HepG2 (cell line): ENCODE data around the gene YKT6. TPM values are rescaled to one million over a fixed set of nuclear protein-coding genes. Genes with fewer than 3 reads are reported as not detected.

ENCODE experiments used
- ATAC-seq: fragments of 200-7000 bp; cut with Tn5 transposase; 3 replicates; pipeline ENCODE4 v1.9.1; 2020; ENCODE audit warnings: mild to moderate bottlenecking, moderate library complexity
- BruUV-seq: library from RNA; stranded (reverse); fragments of 400-500 nt; replicated peaks from 2 replicates; lab custom pipeline; 2021; lab: Mats Ljungman, UMichigan
- CTCF ChIA-PET: fragments of 300-600 bp; formaldehyde crosslinking; extraction: SDS; loops from one replicate; lab custom pipeline; 2021; ENCODE audit warnings: low total read pairs, inconsistent platforms, low intra/inter-chr PET ratio; lab: Yijun Ruan, JAX
- POLR2A ChIA-PET: fragments of 350-600 bp; sonication (Branson Sonifier 250); formaldehyde crosslinking; loops from one replicate; lab custom pipeline; 2020; ENCODE audit warnings: antibody characterized with exemption, inconsistent platforms; lab: Yijun Ruan, JAX
- DNase-seq: peaks from one replicate; pipeline ENCODE4 v3.0.0-alpha.2; 2015; ENCODE audit warnings: low spot score
- FAIRE-seq: peaks from 3 replicates; lab custom pipeline; 2011; peaks lifted over from hg19 to GRCh38; lab: Jason Lieb, UNC
- H2AFZ ChIP-seq: one replicate; pipeline ENCODE4 v1.6.1; 2011; ENCODE audit warnings: low read length, inconsistent platforms
- H3K27ac ChIP-seq: fragments of 300-600 bp; 3 replicates; pipeline ENCODE4 v1.8.0; 2011; ENCODE audit warnings: mixed run types, mild to moderate bottlenecking, mixed read lengths, low read length, inconsistent platforms; ENCODE audit not compliant: insufficient read depth; ENCODE audit errors: extremely low read length
- H3K27me3 ChIP-seq, 2 experiments: fragments of 200-600 bp in 1 of 2; 2 replicates in 1 of 2; 3 replicates in 1 of 2; pipeline versions ENCODE4 v1.6.0 to v1.8.0; 2011; ENCODE audit warnings: low read length in 2 of 2, mild to moderate bottlenecking in 2 of 2, moderate library complexity in 2 of 2, inconsistent platforms in 1 of 2; ENCODE audit not compliant: insufficient read depth in 2 of 2, control insufficient read depth in 1 of 2
- H3K36me3 ChIP-seq, 2 experiments: fragments of 200-600 bp in 1 of 2; replicated peaks in 1 of 2; 2 replicates in 1 of 2; 3 replicates in 1 of 2; pipeline versions ENCODE4 v1.5.1 to v1.8.0; 2011; ENCODE audit warnings: low read length in 2 of 2, inconsistent platforms in 1 of 2; ENCODE audit not compliant: insufficient read depth in 2 of 2, control insufficient read depth in 1 of 2
- H3K4me1 ChIP-seq: 2 replicates; pipeline ENCODE4 v1.5.1; 2012; ENCODE audit warnings: low read length, inconsistent platforms; ENCODE audit not compliant: insufficient read depth
- H3K4me2 ChIP-seq: 2 replicates; pipeline ENCODE4 v1.6.0; 2011; ENCODE audit warnings: low read depth, low read length, inconsistent platforms
- H3K4me3 ChIP-seq, 3 experiments: fragments of 200-600 bp in 1 of 3; sonication (generic), shearing (Covaris generic) in 1 of 3; replicated peaks in 1 of 3; 2 replicates each; pipeline ENCODE4 v1.5.1; 2011 to 2016; ENCODE audit warnings: low read length in 3 of 3, inconsistent platforms in 2 of 3, low read depth in 2 of 3, mild to moderate bottlenecking in 2 of 3, control low read depth in 1 of 3, mixed read lengths in 1 of 3; ENCODE audit not compliant: insufficient read depth in 1 of 3
- H3K79me2 ChIP-seq: one replicate; pipeline ENCODE4 v1.6.1; 2011; ENCODE audit warnings: low read length, inconsistent platforms; ENCODE audit not compliant: insufficient read depth
- H3K9ac ChIP-seq: 2 replicates; pipeline ENCODE4 v1.6.0; 2011; ENCODE audit warnings: mild to moderate bottlenecking, low read depth, low read length, inconsistent platforms; ENCODE audit not compliant: insufficient read depth
- H3K9me3 ChIP-seq: 2 replicates; pipeline ENCODE4 v1.5.1; 2012; ENCODE audit warnings: mild to moderate bottlenecking, low read length
- H4K20me1 ChIP-seq: 2 replicates; pipeline ENCODE4 v1.6.0; 2011; ENCODE audit warnings: inconsistent platforms, mild to moderate bottlenecking, low read length, moderate library complexity; ENCODE audit not compliant: insufficient read depth
- DMAP1 ChIP-seq: IDR thresholded peaks from 2 replicates; pipeline ENCODE4 v1.6.1; 2016
- ETV5 ChIP-seq: IDR thresholded peaks from 2 replicates; pipeline ENCODE4 v1.6.1; 2018; ENCODE audit warnings: missing biosample characterization, missing genetic modification reagents, inconsistent platforms, borderline replicate concordance
- FOXK1 ChIP-seq: sonication (generic); formaldehyde crosslinking; IDR thresholded peaks from 2 replicates; pipeline ENCODE4 v1.4.0; 2020; ENCODE audit warnings: low read depth, missing genetic modification reagents, borderline replicate concordance
- KLF16 ChIP-seq, 2 experiments: sonication (generic) in 1 of 2; formaldehyde crosslinking in 1 of 2; IDR thresholded peaks; 2 replicates each; pipeline versions ENCODE4 v1.6.1 to v1.8.0; 2016 to 2023; ENCODE audit warnings: missing genetic modification reagents in 2 of 2, missing compliant biosample characterization in 1 of 2
- MEIS2 ChIP-seq: sonication (generic); formaldehyde crosslinking; IDR thresholded peaks from 2 replicates; pipeline ENCODE4 v1.9.0; 2021; ENCODE audit warnings: mild to moderate bottlenecking, missing genetic modification reagents
- NFIB ChIP-seq: sonication (generic); formaldehyde crosslinking; IDR thresholded peaks from 2 replicates; pipeline ENCODE4 v1.9.0; 2021; ENCODE audit warnings: missing genetic modification reagents, mild to moderate bottlenecking, borderline replicate concordance
- NR2F2 ChIP-seq: IDR thresholded peaks from 2 replicates; pipeline ENCODE4 v1.6.1; 2012; ENCODE audit warnings: low read depth, inconsistent platforms, borderline replicate concordance
- SMARCC2 ChIP-seq: fragments of 450-650 bp; IDR thresholded peaks from 2 replicates; pipeline ENCODE4 v1.6.1; 2017; ENCODE audit warnings: antibody characterized with exemption, mild to moderate bottlenecking
- TBX3 ChIP-seq: fragments of 450-650 bp; IDR thresholded peaks from 2 replicates; pipeline ENCODE4 v1.6.1; 2017; ENCODE audit warnings: antibody characterized with exemption, mild to moderate bottlenecking, inconsistent platforms, borderline replicate concordance
- TCF7 ChIP-seq: sonication (generic); IDR thresholded peaks from 2 replicates; pipeline ENCODE4 v1.6.1; 2016; ENCODE audit warnings: antibody characterized with exemption, low read depth
- THAP11 ChIP-seq: IDR thresholded peaks from 2 replicates; pipeline ENCODE4 v1.6.1; 2016; ENCODE audit warnings: missing biosample characterization, missing genetic modification reagents
- ZFP1 ChIP-seq: IDR thresholded peaks from 2 replicates; pipeline ENCODE4 v1.6.1; 2016
- ZKSCAN5 ChIP-seq: sonication (generic); formaldehyde crosslinking; IDR thresholded peaks from 2 replicates; pipeline ENCODE4 v1.5.1; 2020; ENCODE audit warnings: mild to moderate bottlenecking, missing genetic modification reagents
- ZNF20 ChIP-seq: sonication (generic); formaldehyde crosslinking; IDR thresholded peaks from 2 replicates; pipeline ENCODE4 v1.4.0; 2020; ENCODE audit warnings: mild to moderate bottlenecking, moderate library complexity, missing genetic modification reagents
- WGBS: methylation state at CpG from one replicate; pipeline ENCODE4 v1.1.6; 2017; ENCODE audit warnings: low lambda C conversion rate; 5-methylcytosine and 5-hydroxymethylcytosine counted together
- in situ Hi-C: cut with HindIII; loops from 2 replicates; pipeline ENCODE4 v1.10.0; 2017; ENCODE audit warnings: low pct_unique_long_range_greater_than_20kb; ENCODE audit not compliant: extremely low pct_ligation_motif_present
- intact Hi-C: fragments of 100-400 bp; cut with micrococcal nuclease; formaldehyde crosslinking; loops from one replicate; pipeline ENCODE4 v1.10.0; 2022; ENCODE audit not compliant: unreplicated experiment
- polyA plus RNA-seq, 8 experiments: library from polyadenylated mRNA; depleted of rRNA in 3 of 8; stranded (reverse) in 7 of 8; unstranded in 1 of 8; fragments of >200 nt; fragmentation: Illumina TruSeq in 4 of 8; extraction: Trizol in 4 of 8; gene quantifications; 2 replicates each; pipeline versions ENCODE4 v1.2.1 to v1.2.3, GENCODE V29; 2011 to 2016; ENCODE audit warnings: low read depth in 4 of 8, missing spikeins in 1 of 8, mixed read lengths in 1 of 8; ENCODE audit not compliant: insufficient read depth in 1 of 8
- total RNA-seq, 5 experiments: library from RNA; depleted of rRNA; stranded (reverse); fragments of >200 nt; fragmentation: Illumina TruSeq; extraction: Trizol; gene quantifications; 2 replicates each; pipeline ENCODE4 v1.2.3, GENCODE V29; 2016; ENCODE audit warnings: low read depth in 1 of 5
- TF ChIP-seq, protein P1 (sequence below): sonication (generic); formaldehyde crosslinking; IDR thresholded peaks from 2 replicates; pipeline ENCODE4 v1.4.0; 2020; ENCODE audit warnings: missing genetic modification reagents, mild to moderate bottlenecking, borderline replicate concordance

YKT6 gene
- total and polyA plus RNA-seq, 2 of the 13 experiments (the other 11 are each of a cell fraction or from before 2014, with no cell fraction given): 52.2 to 60.3 TPM

DNA sequence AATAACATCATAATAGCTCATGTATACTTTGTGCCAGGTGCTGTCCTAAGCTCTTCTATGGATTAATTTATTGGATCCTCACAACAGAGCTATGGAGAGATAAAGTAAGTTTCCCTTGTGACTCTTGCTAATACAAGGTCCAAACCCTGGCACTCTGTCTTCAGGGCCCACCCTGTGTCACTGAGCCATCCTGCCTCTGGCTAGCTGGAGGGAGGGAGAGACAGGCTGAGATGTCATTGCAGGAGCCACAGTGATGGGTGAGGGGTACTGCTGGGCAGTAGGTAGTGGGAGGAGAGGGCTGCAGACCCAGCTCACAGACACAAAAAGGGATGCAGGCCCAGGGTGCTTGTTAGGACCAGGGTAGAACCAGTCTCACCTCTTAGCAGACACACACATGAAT is 28.4 kb upstream of the YKT6 start (continued):
- TF ChIP-seq NR2F2: no peak

DNA sequence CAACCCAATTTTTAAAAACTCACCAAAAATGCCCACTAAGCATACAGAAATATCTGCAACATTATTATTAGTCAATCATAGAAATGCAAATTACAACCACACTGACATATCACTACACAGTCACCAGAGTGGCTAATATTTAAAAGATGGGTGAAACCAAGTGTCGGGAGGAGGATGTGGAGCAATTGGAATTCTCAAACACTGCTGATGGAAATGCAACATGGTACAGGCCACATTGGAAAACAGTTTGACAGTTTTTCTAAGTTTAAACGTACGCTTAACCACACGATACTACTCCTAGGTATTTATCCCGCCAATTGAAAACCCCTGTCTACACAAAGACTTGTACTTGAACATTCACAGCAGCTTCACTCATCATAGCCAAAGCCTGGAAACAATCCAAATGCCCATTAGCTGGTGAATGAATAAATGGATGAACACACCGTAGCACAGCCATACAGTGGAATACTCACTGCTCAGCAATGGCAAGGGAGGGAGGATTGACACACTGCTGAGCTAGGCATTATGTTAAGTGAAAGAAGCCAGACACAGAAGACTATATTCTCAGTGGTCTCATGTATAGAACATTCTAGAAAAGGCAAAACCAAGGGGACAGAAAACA is 27.9 kb upstream of the YKT6 start:
- Histone ChIP-seq H3K79me2 (no peaks in the 10 kb centered on the region), H3K27ac (no peak overlapping the region), H3K4me2 (no peak overlapping the region), H3K4me1 (no peaks in the 10 kb centered on the region), H3K9me3 (no peaks in the 10 kb centered on the region), H4K20me1 (no peaks in the 10 kb centered on the region), H2AFZ (no peak overlapping the region), H3K36me3 (no peaks in the 10 kb centered on the region)
- POLR2A ChIA-PET: no interaction called here
- WGBS: 34% methylated on average over 6 of the region's 6 CpGs
- DNase-seq (no peak), FAIRE-seq (no peak)
- no TSS peak for BruUV-seq
- in situ Hi-C loops: no loop called here
- no peak for TF ChIP-seq ETV5 (CRISPR knock-in tag)
- no peak for TF ChIP-seq MEIS2
- no peak for TF ChIP-seq KLF16 (CRISPR knock-in tag; IDR thresholded peaks at IDR 0.05)
- TF ChIP-seq SMARCC2: no peak
- no peak for TF ChIP-seq ZNF20 (CRISPR knock-in tag)
- TF ChIP-seq FOXK1 (CRISPR knock-in tag): no peak
- TF ChIP-seq THAP11 (CRISPR knock-in tag): no peak
- TF ChIP-seq DMAP1: no peak
- no peak for TF ChIP-seq TBX3
- no peak for TF ChIP-seq ZKSCAN5 (CRISPR knock-in tag)
- TF ChIP-seq, protein P1, sequence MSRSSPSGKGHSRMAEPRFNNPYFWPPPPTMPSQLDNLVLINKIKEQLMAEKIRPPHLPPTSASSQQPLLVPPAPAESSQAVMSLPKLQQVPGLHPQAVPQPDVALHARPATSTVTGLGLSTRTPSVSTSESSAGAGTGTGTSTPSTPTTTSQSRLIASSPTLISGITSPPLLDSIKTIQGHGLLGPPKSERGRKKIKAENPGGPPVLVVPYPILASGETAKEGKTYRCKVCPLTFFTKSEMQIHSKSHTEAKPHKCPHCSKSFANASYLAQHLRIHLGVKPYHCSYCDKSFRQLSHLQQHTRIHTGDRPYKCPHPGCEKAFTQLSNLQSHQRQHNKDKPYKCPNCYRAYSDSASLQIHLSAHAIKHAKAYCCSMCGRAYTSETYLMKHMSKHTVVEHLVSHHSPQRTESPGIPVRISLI (CRISPR knock-in tag): no peak
- no peak for TF ChIP-seq ZFP1
- TF ChIP-seq NFIB (CRISPR knock-in tag): no peak
- no peak for TF ChIP-seq TCF7
- TF ChIP-seq, all 625 proteins: peak for 0
- CTCF ChIA-PET: no interaction called here
- ATAC-seq: no peak
- H3K4me3 ChIP-seq: no peak overlapping the region
- H3K9ac ChIP-seq: no peak overlapping the region
- intact Hi-C loops: no loop called here
- H3K27me3 ChIP-seq: peaks cover 0 to 9% of the 10 kb centered on the region in 2 experiments; a peak in 3 of 5 replicates
